Neural progenitor cell (in vitro differentiated cells): ENCODE data around the gene LPIN1.

Experiments
- EZH2 ChIP-seq: fragments of 200-600 bp; sonication (generic); IDR thresholded peaks from 2 replicates; pipeline ENCODE4 v1.6.1; 2017; ENCODE audit warnings: antibody characterized with exemption, mild to moderate bottlenecking, moderate library complexity
- TF ChIP-seq, protein P1 (sequence below): fragments of 200-600 bp; sonication (generic); IDR thresholded peaks from 2 replicates; pipeline ENCODE4 v1.5.1; 2017; ENCODE audit warnings: antibody characterized with exemption, mild to moderate bottlenecking

DNA sequence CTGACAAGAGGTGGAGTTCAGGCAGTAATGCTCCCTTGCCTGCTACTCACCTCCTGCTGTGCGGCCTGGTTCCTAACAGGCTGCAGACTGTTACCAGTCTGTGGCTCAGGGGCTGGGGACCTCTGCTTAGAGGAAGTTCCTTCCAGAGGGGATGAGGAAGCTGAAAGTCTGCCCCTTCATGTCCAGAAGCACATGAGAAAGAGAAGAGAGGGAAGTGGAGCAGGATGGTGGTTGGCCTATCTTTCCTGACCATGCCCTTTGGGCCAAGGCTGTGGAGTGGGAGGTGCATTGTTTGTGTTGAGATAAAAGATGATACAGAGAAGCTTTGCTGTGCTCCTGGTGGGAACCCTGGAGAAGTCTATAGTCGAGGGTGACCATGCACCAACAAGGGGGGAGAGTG, 112.5 kb downstream of the LPIN1 start:
- TF ChIP-seq, protein P1, sequence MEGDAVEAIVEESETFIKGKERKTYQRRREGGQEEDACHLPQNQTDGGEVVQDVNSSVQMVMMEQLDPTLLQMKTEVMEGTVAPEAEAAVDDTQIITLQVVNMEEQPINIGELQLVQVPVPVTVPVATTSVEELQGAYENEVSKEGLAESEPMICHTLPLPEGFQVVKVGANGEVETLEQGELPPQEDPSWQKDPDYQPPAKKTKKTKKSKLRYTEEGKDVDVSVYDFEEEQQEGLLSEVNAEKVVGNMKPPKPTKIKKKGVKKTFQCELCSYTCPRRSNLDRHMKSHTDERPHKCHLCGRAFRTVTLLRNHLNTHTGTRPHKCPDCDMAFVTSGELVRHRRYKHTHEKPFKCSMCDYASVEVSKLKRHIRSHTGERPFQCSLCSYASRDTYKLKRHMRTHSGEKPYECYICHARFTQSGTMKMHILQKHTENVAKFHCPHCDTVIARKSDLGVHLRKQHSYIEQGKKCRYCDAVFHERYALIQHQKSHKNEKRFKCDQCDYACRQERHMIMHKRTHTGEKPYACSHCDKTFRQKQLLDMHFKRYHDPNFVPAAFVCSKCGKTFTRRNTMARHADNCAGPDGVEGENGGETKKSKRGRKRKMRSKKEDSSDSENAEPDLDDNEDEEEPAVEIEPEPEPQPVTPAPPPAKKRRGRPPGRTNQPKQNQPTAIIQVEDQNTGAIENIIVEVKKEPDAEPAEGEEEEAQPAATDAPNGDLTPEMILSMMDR = no peak
- no peak for TF ChIP-seq EZH2
